HCT116 (cell line): ENCODE data around the gene SENP1. TPM values are rescaled to one million over a fixed set of nuclear protein-coding genes. Genes with fewer than 3 reads are reported as not detected.

ENCODE experiments used
- ATAC-seq: fragments of 200-7000 bp; cut with Tn5 transposase; 2 replicates; pipeline ENCODE4 v1.9.1; 2020; ENCODE audit warnings: mild to moderate bottlenecking, moderate library complexity
- BruUV-seq: library from RNA; stranded (reverse); fragments of 400-500 nt; replicated peaks from 2 replicates; lab custom pipeline; 2021; lab: Mats Ljungman, UMichigan
- CTCF ChIA-PET: fragments of 300-600 bp; sonication (Branson Sonifier 250); formaldehyde crosslinking; loops from one replicate; lab custom pipeline; 2021; ENCODE audit warnings: antibody characterized with exemption; lab: Charles Lee
- POLR2A ChIA-PET: fragments of 300-600, 350-600 bp; sonication (Branson Sonifier 250); formaldehyde crosslinking; loops from one replicate; lab custom pipeline; 2021; ENCODE audit warnings: antibody characterized with exemption; lab: Charles Lee
- RAD21 ChIA-PET, 2 experiments: fragments of 300-600 bp; sonication (Branson Sonifier 250); formaldehyde crosslinking; loops; one replicate each; lab custom pipeline; 2023; ENCODE audit warnings: low total read pairs in 2 of 2; ENCODE audit not compliant: uncharacterized antibody in 2 of 2, unreplicated experiment in 2 of 2, low non-redundant PET in 1 of 2; lab: Charles Lee
- DNase-seq: peaks from one replicate; pipeline ENCODE4 v3.0.0-alpha.2; 2010; ENCODE audit warnings: low read depth, low spot score
- H2AFZ ChIP-seq: fragments of 200-600 bp; shearing (Covaris generic), sonication (generic); 2 replicates; pipeline ENCODE4 v1.6.1; 2017; ENCODE audit warnings: low read depth, mixed run types, mixed read lengths, antibody characterized with exemption, low read length; ENCODE audit not compliant: poor library complexity, severe bottlenecking
- H3K27ac ChIP-seq: 2 replicates; pipeline ENCODE4 v1.5.1; 2012; ENCODE audit warnings: low read depth, low read length
- H3K27me3 ChIP-seq: fragments of 200-600 bp; sonication (generic); 2 replicates; pipeline ENCODE4 v1.6.1; 2016; ENCODE audit warnings: mixed run types, low read length, mixed read lengths; ENCODE audit not compliant: insufficient read depth
- H3K36me3 ChIP-seq, 2 experiments: fragments of 200-500 bp in 1 of 2; fragments of 200-600 bp in 1 of 2; sonication (Bioruptor generic) in 1 of 2; sonication (generic) in 1 of 2; 2 replicates each; pipeline versions ENCODE4 v1.5.1 to v1.6.1; 2014 to 2016; ENCODE audit warnings: low read length in 2 of 2, inconsistent platforms in 1 of 2, mixed read lengths in 1 of 2, mixed run types in 1 of 2; ENCODE audit not compliant: insufficient read depth in 2 of 2, control insufficient read depth in 1 of 2
- H3K4me1 ChIP-seq, 2 experiments: fragments of 200-600 bp in 1 of 2; sonication (generic) in 1 of 2; 2 replicates each; pipeline versions ENCODE4 v1.5.1 to v1.6.1; 2012 to 2017; ENCODE audit warnings: low read length in 2 of 2, inconsistent platforms in 1 of 2, mild to moderate bottlenecking in 1 of 2, mixed read lengths in 1 of 2, mixed run types in 1 of 2, moderate library complexity in 1 of 2; ENCODE audit not compliant: insufficient read depth in 2 of 2, control insufficient read depth in 1 of 2
- H3K4me2 ChIP-seq: fragments of 200-600 bp; sonication (generic); 2 replicates; pipeline ENCODE4 v1.6.1; 2017; ENCODE audit warnings: mixed run types, low read length, mixed read lengths
- H3K4me3 ChIP-seq, 2 experiments: fragments of 200-600 bp in 1 of 2; sonication (generic) in 1 of 2; replicated peaks in 1 of 2; 2 replicates each; pipeline ENCODE4 v1.5.1; 2011 to 2016; ENCODE audit warnings: low read length in 2 of 2, control low read depth in 1 of 2, low read depth in 1 of 2, mild to moderate bottlenecking in 1 of 2, mixed read lengths in 1 of 2, mixed run types in 1 of 2
- H3K79me2 ChIP-seq: fragments of 200-600 bp; sonication (generic); 2 replicates; pipeline ENCODE4 v1.6.1; 2017; ENCODE audit warnings: mild to moderate bottlenecking, mixed run types, low read length, moderate library complexity, mixed read lengths; ENCODE audit not compliant: insufficient read depth
- H3K9ac ChIP-seq: fragments of 200-600 bp; sonication (generic); 2 replicates; pipeline ENCODE4 v1.6.1; 2016; ENCODE audit warnings: low read length, mixed read lengths
- H3K9me2 ChIP-seq: fragments of 200-600 bp; sonication (generic), shearing (Covaris generic); 2 replicates; pipeline ENCODE4 v1.6.1; 2017; ENCODE audit warnings: mixed run types, mild to moderate bottlenecking, moderate library complexity; ENCODE audit not compliant: insufficient read depth
- H3K9me3 ChIP-seq, 2 experiments: fragments of 200-500 bp in 1 of 2; fragments of 200-600 bp in 1 of 2; sonication (Bioruptor generic) in 1 of 2; sonication (generic) in 1 of 2; 2 replicates each; pipeline ENCODE4 v1.6.1; 2014 to 2017; ENCODE audit warnings: low read length in 2 of 2, mixed read lengths in 2 of 2, inconsistent platforms in 1 of 2, low read depth in 1 of 2, mild to moderate bottlenecking in 1 of 2, mixed run types in 1 of 2, moderate library complexity in 1 of 2; ENCODE audit not compliant: control insufficient read depth in 1 of 2, insufficient read depth in 1 of 2
- H4K20me1 ChIP-seq: fragments of 200-600 bp; sonication (generic), shearing (Covaris generic); 2 replicates; pipeline ENCODE4 v1.6.1; 2017; ENCODE audit warnings: mixed run types, mild to moderate bottlenecking, moderate library complexity; ENCODE audit not compliant: insufficient read depth
- CBX3 ChIP-seq: IDR thresholded peaks from 2 replicates; pipeline ENCODE4 v1.6.1; 2012; ENCODE audit warnings: low read depth
- CTCF ChIP-seq, 3 experiments: fragments of 200-600 bp in 1 of 3; sonication (generic) in 1 of 3; IDR thresholded peaks in 2 of 3; conservative IDR thresholded peaks in 1 of 3; 2 replicates each; pipeline ENCODE4 v1.5.1; 2012 to 2017; ENCODE audit warnings: low read depth in 2 of 3, low read length in 2 of 3, antibody characterized with exemption in 1 of 3, borderline replicate concordance in 1 of 3, control low read depth in 1 of 3, mild to moderate bottlenecking in 1 of 3, mixed read lengths in 1 of 3, mixed run types in 1 of 3, moderate library complexity in 1 of 3; ENCODE audit not compliant: insufficient read depth in 1 of 3
- ELF1 ChIP-seq: IDR thresholded peaks from 2 replicates; pipeline ENCODE4 v1.6.1; 2012; ENCODE audit warnings: low read depth, borderline replicate concordance
- EZH2 ChIP-seq: fragments of 200-600 bp; sonication (generic); IDR thresholded peaks from 2 replicates; pipeline ENCODE4 v1.6.1; 2017; ENCODE audit warnings: antibody characterized with exemption, mixed run types
- EZH2phosphoT487 ChIP-seq: fragments of 200-600 bp; IDR thresholded peaks from 2 replicates; pipeline ENCODE4 v1.6.1; 2018; ENCODE audit warnings: antibody characterized with exemption, borderline replicate concordance
- FOSL1 ChIP-seq: IDR thresholded peaks from 2 replicates; pipeline ENCODE4 v1.6.1; 2012; ENCODE audit warnings: low read depth
- JUND ChIP-seq: IDR thresholded peaks from 2 replicates; pipeline ENCODE4 v1.6.1; 2012
- MAX ChIP-seq: IDR thresholded peaks from 2 replicates; pipeline ENCODE4 v1.6.1; 2012
- POLR2A ChIP-seq: IDR thresholded peaks from 2 replicates; pipeline ENCODE4 v1.7.0; 2011; ENCODE audit warnings: borderline replicate concordance; ENCODE audit not compliant: insufficient read depth, insufficient read length; ENCODE audit errors: extremely low read depth
- RAD21 ChIP-seq: IDR thresholded peaks from 2 replicates; pipeline ENCODE4 v1.6.1; 2012; ENCODE audit warnings: low read depth, mild to moderate bottlenecking
- SP1 ChIP-seq: IDR thresholded peaks from 2 replicates; pipeline ENCODE4 v1.6.1; 2012; ENCODE audit warnings: low read depth
- YY1 ChIP-seq: IDR thresholded peaks from 2 replicates; pipeline ENCODE4 v1.6.1; 2011; ENCODE audit warnings: low read length, low read depth, moderate library complexity, mild to moderate bottlenecking; ENCODE audit not compliant: insufficient replicate concordance; ENCODE audit errors: extremely low read depth
- ZFX ChIP-seq: fragments of 450-650 bp; IDR thresholded peaks from 2 replicates; pipeline ENCODE4 v1.6.1; 2017
- ZNF274 ChIP-seq: fragments of 200-500 bp; sonication (Bioruptor generic); IDR thresholded peaks from 2 replicates; pipeline ENCODE4 v1.6.1; 2014; ENCODE audit warnings: mild to moderate bottlenecking, low read depth, low read length, inconsistent platforms
- intact Hi-C: fragments of 100-400 bp; cut with micrococcal nuclease; formaldehyde crosslinking; loops from 2 replicates; pipeline ENCODE4 v1.10.0; 2022
- total RNA-seq: library from RNA; stranded (reverse); gene quantifications from one replicate; pipeline ENCODE4 v1.2.1, GENCODE V29; 2021; ENCODE audit not compliant: unreplicated experiment
- TF ChIP-seq, protein P1 (sequence below): IDR thresholded peaks from 2 replicates; pipeline ENCODE4 v1.6.1; 2011; ENCODE audit warnings: mild to moderate bottlenecking, low read length, moderate library complexity; ENCODE audit not compliant: insufficient replicate concordance; ENCODE audit errors: extremely low read depth
- TF ChIP-seq, protein P2 (sequence below): IDR thresholded peaks from 2 replicates; pipeline ENCODE4 v1.6.1; 2012; ENCODE audit warnings: low read depth

SENP1 gene
- total RNA-seq, 1 experiment from 2014 or later, result 17.7 TPM

DNA sequence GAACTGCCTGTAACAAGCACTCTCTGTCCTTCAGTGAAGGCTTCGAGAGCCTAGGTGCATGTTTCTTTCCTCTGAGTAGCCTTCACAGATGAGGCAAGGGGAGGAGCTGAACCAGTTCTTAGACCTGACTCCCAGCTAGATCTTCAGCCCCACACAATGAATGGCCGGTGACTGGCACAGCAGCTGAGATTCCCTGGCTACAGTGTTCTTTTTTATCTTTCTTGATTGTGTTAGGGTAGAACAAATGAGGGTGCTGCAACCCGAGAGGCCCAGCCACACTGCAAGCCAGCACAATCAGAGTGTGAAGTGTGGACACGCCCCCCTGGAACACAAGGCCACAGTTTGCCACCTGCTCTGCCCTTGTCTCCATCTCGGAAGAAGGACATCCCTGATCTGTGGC lies 82.5 kb downstream of the SENP1 start (continued):
- TF ChIP-seq YY1 (no peak), ELF1 (no peak), RAD21 (no peak), ZNF274 (no peak), SP1 (no peak), MAX (no peak), FOSL1 (no peak), EZH2phosphoT487 (no peak)
- TF ChIP-seq, protein P1, sequence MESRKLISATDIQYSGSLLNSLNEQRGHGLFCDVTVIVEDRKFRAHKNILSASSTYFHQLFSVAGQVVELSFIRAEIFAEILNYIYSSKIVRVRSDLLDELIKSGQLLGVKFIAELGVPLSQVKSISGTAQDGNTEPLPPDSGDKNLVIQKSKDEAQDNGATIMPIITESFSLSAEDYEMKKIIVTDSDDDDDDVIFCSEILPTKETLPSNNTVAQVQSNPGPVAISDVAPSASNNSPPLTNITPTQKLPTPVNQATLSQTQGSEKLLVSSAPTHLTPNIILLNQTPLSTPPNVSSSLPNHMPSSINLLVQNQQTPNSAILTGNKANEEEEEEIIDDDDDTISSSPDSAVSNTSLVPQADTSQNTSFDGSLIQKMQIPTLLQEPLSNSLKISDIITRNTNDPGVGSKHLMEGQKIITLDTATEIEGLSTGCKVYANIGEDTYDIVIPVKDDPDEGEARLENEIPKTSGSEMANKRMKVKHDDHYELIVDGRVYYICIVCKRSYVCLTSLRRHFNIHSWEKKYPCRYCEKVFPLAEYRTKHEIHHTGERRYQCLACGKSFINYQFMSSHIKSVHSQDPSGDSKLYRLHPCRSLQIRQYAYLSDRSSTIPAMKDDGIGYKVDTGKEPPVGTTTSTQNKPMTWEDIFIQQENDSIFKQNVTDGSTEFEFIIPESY, result no peak
- TF ChIP-seq, all 23 proteins: peak for 0

DNA sequence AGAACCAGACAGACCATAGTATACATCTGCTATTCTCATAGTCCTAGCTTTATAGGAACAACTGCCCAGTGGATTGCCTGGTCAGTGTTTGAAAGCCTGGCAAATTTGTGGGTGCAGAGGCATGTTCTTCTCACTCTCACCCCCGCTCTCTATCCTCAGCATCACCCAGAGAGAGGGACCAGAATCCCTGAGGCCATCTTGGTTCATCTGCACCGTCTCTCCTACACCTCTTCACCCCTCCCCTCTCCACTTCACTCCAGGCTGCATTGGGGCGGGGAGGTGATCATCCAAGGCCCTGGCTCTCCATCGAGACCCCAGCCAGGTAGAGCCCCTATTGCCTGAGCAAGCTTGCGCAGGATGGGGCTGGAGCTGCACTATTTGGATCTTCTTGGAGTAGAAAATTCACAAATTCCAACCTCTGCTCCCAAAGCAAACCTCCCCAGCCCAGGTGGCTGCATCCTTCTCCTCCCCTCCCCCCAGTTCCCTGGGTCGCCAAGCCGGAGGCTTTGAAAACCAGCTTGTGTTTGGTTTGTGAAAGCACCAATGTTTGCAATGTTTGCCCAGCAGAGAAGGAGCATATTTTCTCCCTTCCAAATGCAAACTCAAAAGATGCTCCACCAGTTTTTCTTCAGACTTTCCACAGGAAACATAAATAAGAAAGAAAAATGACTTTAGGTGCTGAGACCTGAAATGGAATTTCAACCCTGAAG lies 83.0 kb downstream of the SENP1 start:
- H3K4me2 ChIP-seq, result no peak overlapping the region
- ATAC-seq, result no peak

More for the DNA sequence above, 83.0 kb downstream of the SENP1 start:
- ChIA-PET POLR2A (no interaction called here), RAD21 (no interaction called here), CTCF (no interaction called here)
- no peak overlapping the region for H3K4me3 ChIP-seq
- H3K27ac ChIP-seq, result no peak overlapping the region
- H3K9ac ChIP-seq, result no peak overlapping the region
- 0 out of 2 replicates have a peak, but pooled peaks cover 8% of the 10 kb centered on the region for H3K27me3 ChIP-seq
- H3K9me2 ChIP-seq, result no peaks in the 10 kb centered on the region
- no peak for TF ChIP-seq CBX3
- TF ChIP-seq EZH2, result no peak
- no peak for TF ChIP-seq MAX
- TF ChIP-seq POLR2A, result no peak
- TF ChIP-seq ZFX, result no peak
- no peak for TF ChIP-seq FOSL1
- no peak for TF ChIP-seq SP1
- TF ChIP-seq CTCF (IDR thresholded peaks at IDR 0.05 in 2 of 3, conservative IDR thresholded peaks at IDR 0.05 in 1 of 3; ENCODE audit: borderline replicate concordance in 1 of 3, insufficient read depth in 1 of 3, low read depth in 2 of 3, low read length in 2 of 3), result no peak
- TF ChIP-seq, protein P2, sequence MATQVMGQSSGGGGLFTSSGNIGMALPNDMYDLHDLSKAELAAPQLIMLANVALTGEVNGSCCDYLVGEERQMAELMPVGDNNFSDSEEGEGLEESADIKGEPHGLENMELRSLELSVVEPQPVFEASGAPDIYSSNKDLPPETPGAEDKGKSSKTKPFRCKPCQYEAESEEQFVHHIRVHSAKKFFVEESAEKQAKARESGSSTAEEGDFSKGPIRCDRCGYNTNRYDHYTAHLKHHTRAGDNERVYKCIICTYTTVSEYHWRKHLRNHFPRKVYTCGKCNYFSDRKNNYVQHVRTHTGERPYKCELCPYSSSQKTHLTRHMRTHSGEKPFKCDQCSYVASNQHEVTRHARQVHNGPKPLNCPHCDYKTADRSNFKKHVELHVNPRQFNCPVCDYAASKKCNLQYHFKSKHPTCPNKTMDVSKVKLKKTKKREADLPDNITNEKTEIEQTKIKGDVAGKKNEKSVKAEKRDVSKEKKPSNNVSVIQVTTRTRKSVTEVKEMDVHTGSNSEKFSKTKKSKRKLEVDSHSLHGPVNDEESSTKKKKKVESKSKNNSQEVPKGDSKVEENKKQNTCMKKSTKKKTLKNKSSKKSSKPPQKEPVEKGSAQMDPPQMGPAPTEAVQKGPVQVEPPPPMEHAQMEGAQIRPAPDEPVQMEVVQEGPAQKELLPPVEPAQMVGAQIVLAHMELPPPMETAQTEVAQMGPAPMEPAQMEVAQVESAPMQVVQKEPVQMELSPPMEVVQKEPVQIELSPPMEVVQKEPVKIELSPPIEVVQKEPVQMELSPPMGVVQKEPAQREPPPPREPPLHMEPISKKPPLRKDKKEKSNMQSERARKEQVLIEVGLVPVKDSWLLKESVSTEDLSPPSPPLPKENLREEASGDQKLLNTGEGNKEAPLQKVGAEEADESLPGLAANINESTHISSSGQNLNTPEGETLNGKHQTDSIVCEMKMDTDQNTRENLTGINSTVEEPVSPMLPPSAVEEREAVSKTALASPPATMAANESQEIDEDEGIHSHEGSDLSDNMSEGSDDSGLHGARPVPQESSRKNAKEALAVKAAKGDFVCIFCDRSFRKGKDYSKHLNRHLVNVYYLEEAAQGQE, result no peak
- no peak for TF ChIP-seq JUND
- H3K79me2 ChIP-seq, result no peaks in the 10 kb centered on the region
- intact Hi-C loops, result no loop called here
- no peaks in the 10 kb centered on the region for H4K20me1 ChIP-seq
- peaks cover 0 to 3% of the 10 kb centered on the region in 2 experiments; a peak in 2 of 4 replicates for H3K4me1 ChIP-seq
- H3K9me3 ChIP-seq, result no peaks in the 10 kb centered on the region
- no peak for DNase-seq
- no TSS peak for BruUV-seq
- H3K36me3 ChIP-seq, result no peaks in the 10 kb centered on the region
- no peak overlapping the region for H2AFZ ChIP-seq
